ENCODE measurements around the gene TLCD2. TPM values are rescaled to one million over a fixed set of nuclear protein-coding genes. Genes with fewer than 3 reads are reported as not detected.

Gene TLCD2
- 1 to 10 TPM in 3 of 4 donors, under 1 TPM in 1; 0.88 to 8.0 (median 5.4) TPM for total RNA-seq

DNA sequence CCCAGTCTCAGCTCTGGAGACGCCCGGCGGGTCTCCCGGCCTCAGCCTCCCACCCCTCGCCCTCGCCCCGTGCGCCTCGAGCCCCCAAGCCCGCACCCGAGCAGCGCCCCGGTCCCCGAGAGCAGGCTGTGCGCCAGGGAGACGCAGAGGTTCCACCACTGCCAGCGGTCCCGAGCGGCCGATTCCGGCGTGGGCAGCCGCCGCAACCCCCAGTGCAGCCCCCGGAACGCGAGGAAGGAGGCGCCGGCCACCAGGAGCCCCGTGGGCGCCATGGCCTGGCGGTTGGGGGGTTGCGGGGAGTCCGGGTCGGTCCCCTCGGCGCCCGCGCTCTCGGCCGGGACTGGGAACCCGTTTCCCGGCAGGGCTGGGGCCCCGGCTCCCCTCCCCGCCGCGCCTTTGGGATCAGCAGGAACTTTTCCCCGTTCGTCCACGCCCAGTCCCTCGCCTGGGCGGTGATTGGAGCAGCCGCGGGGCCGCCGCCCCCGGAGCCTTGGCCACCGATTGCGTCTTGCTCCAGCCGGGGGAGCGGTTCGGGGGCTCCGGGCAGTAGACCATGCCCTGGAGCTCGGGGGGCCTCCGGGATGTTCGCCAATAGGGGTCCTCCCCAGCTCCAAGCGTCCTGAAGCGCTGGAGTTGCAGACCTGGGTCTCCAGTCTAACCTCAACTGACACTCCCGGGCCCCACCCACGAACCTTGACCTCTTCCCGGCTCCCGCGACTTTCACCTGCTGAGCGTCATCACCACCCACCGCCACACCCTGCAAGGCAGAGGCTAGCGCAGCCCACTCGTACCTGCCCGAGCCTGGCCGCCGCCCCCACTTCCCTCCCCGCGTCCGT is at the start of gene TLCD2:
TLCD2 (minus strand) TSS at position 407 of the 836 bp plus-strand sequence; CDS start at position 272, 135 bp downstream.
- peak; percentile 70 to 80 for DNase-seq
- Histone ChIP-seq H3K27me3 (no peaks in the 10 kb centered on the region), H3K4me3 (peak within 1 kb of the TSS; percentile 45 to 63), H3K4me1 (peaks cover 0 to 8% of the 10 kb centered on the region in 2 donors), H3K27ac (peak within 1 kb of the TSS; percentile 70 to 82), H3K36me3 (no peaks in the 10 kb centered on the region), H3K9me3 (no peaks in the 10 kb centered on the region)
- intact Hi-C loops (cut with DNase I; ENCODE audit: low total_unique reads): no loop called here
- peak in 1 of 2 donors; percentile 53 for TF ChIP-seq POLR2A (IDR thresholded peaks at IDR 0.05)
- TF ChIP-seq, protein P1, sequence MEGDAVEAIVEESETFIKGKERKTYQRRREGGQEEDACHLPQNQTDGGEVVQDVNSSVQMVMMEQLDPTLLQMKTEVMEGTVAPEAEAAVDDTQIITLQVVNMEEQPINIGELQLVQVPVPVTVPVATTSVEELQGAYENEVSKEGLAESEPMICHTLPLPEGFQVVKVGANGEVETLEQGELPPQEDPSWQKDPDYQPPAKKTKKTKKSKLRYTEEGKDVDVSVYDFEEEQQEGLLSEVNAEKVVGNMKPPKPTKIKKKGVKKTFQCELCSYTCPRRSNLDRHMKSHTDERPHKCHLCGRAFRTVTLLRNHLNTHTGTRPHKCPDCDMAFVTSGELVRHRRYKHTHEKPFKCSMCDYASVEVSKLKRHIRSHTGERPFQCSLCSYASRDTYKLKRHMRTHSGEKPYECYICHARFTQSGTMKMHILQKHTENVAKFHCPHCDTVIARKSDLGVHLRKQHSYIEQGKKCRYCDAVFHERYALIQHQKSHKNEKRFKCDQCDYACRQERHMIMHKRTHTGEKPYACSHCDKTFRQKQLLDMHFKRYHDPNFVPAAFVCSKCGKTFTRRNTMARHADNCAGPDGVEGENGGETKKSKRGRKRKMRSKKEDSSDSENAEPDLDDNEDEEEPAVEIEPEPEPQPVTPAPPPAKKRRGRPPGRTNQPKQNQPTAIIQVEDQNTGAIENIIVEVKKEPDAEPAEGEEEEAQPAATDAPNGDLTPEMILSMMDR (IDR thresholded peaks at IDR 0.05): no peak

GRCh38 chr17:1759529-1759928 is 49.4 kb upstream of the TLCD2 start:
- TF ChIP-seq, protein P1 (IDR thresholded peaks at IDR 0.05): no peak
- TF ChIP-seq POLR2A (IDR thresholded peaks at IDR 0.05): no peak
- Histone ChIP-seq H3K4me1 (peaks cover 0 to 6% of the 10 kb centered on the region in 2 donors), H3K27me3 (no peaks in the 10 kb centered on the region), H3K36me3 (no peaks in the 10 kb centered on the region), H3K9me3 (no peaks in the 10 kb centered on the region), H3K4me3 (no peak overlapping the region), H3K27ac (peak overlapping the region; percentile 9 to 14)
- intact Hi-C loops (cut with DNase I; ENCODE audit: low total_unique reads): no loop called here
- DNase-seq: peak in 1 of 2 donors; percentile 32

GRCh38 chr17:1758807-1759206 is 48.6 kb upstream of the TLCD2 start:
- DNase-seq: no peak
- Histone ChIP-seq H3K4me1 (peaks cover 0 to 6% of the 10 kb centered on the region in 2 donors), H3K4me3 (no peak overlapping the region), H3K9me3 (no peaks in the 10 kb centered on the region), H3K36me3 (no peaks in the 10 kb centered on the region), H3K27ac (peak overlapping the region; percentile 9 to 14), H3K27me3 (no peaks in the 10 kb centered on the region)
- intact Hi-C loops (cut with DNase I; ENCODE audit: low total_unique reads): no loop called here
- TF ChIP-seq POLR2A (IDR thresholded peaks at IDR 0.05): no peak
- TF ChIP-seq, protein P1 (IDR thresholded peaks at IDR 0.05): no peak

DNA sequence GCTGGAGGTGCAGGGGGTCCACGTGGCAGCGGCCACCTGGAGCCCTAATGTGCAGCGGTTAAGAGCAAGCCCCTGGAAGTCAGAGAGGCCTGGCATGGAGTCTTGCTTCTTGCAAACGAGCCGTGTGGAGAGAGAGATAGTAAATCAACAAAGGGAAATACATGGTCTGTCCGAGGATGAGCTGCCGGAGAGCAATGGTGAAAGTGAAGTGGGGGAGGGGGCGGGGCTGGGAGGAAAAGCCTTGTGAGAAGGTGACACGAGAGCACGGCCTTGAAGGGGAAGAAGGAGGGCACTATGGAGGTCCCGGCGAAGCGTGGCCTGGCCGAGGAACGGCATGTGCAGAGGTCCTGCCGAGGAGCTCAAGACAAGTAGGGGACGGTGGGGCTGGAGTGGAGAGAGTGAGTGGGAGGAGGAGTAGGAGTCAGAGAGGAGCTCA is 45.7 kb upstream of the TLCD2 start:
- Histone ChIP-seq H3K4me3 (no peak overlapping the region), H3K36me3 (no peaks in the 10 kb centered on the region), H3K4me1 (peaks cover 0 to 6% of the 10 kb centered on the region in 2 donors), H3K27me3 (no peaks in the 10 kb centered on the region), H3K27ac (peak overlapping the region; percentile 11 to 32), H3K9me3 (no peaks in the 10 kb centered on the region)
- peak in 1 of 2 donors; percentile 44 for DNase-seq
- no peak for TF ChIP-seq POLR2A (IDR thresholded peaks at IDR 0.05)
- TF ChIP-seq, protein P1 (IDR thresholded peaks at IDR 0.05): no peak
- intact Hi-C loops (cut with DNase I; ENCODE audit: low total_unique reads): no loop called here

- intact Hi-C loops (cut with DNase I; ENCODE audit: low total_unique reads): no loop called here
- Histone ChIP-seq H3K27ac (peak overlapping the region; percentile 11 to 32), H3K4me1 (peaks cover 0 to 6% of the 10 kb centered on the region in 2 donors), H3K9me3 (no peaks in the 10 kb centered on the region), H3K4me3 (no peak overlapping the region), H3K27me3 (no peaks in the 10 kb centered on the region), H3K36me3 (no peaks in the 10 kb centered on the region)
- TF ChIP-seq, protein P1 (IDR thresholded peaks at IDR 0.05): no peak
- TF ChIP-seq POLR2A (IDR thresholded peaks at IDR 0.05): no peak
- no peak for DNase-seq
These were observed 45.2 kb upstream of the TLCD2 start for GRCh38 chr17:1755252-1755826.
